HEK293T (cell line): ENCODE data around the gene DLD.

Experiments
- BHLHE40 ChIP-seq: fragments of 450-650 bp; IDR thresholded peaks from 2 replicates; pipeline ENCODE4 v1.6.1; 2016; ENCODE audit warnings: mild to moderate bottlenecking, moderate library complexity, borderline replicate concordance
- ELF4 ChIP-seq: fragments of 450-650 bp; IDR thresholded peaks from 2 replicates; pipeline ENCODE4 v1.6.1; 2017; ENCODE audit warnings: antibody characterized with exemption
- FOXA1 ChIP-seq: fragments of 450-650 bp; IDR thresholded peaks from 2 replicates; pipeline ENCODE4 v1.6.1; 2016; ENCODE audit warnings: mild to moderate bottlenecking
- FOXM1 ChIP-seq: fragments of 450-650 bp; IDR thresholded peaks from 2 replicates; pipeline ENCODE4 v1.6.1; 2017; ENCODE audit warnings: mild to moderate bottlenecking, borderline replicate concordance
- HDGF ChIP-seq: fragments of 450-650 bp; IDR thresholded peaks from 2 replicates; pipeline ENCODE4 v1.6.1; 2017; ENCODE audit warnings: antibody characterized with exemption, borderline replicate concordance
- NFRKB ChIP-seq: fragments of 450-650 bp; IDR thresholded peaks from 2 replicates; pipeline ENCODE4 v1.6.1; 2016; ENCODE audit warnings: mild to moderate bottlenecking, moderate library complexity
- SP1 ChIP-seq: fragments of 450-650 bp; IDR thresholded peaks from 2 replicates; pipeline ENCODE4 v1.6.1; 2017
- SUZ12 ChIP-seq: fragments of 450-650 bp; IDR thresholded peaks from 2 replicates; pipeline ENCODE4 v1.6.1; 2016; ENCODE audit warnings: mild to moderate bottlenecking
- TARDBP ChIP-seq: fragments of 450-650 bp; IDR thresholded peaks from 2 replicates; pipeline ENCODE4 v1.6.1; 2016

DNA sequence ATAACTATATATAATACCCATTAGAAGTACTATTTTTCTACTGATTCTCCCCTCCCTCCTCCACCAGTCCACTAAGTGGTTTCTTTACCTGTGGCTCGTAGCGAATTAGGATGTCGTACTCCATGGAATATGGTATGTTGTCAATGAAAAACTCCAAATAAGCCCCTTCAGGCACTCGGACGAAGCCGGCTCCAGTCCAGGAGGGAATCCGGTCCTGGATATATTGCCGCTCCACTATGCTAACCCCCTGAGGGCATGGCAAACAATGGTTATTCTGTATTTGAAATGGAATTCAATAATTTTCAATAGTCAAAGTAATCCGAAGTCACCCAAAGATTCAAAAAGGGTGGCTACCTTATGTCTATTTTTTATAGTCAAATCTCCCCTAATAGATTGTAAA, 71.8 kb downstream of the DLD start:
- TF ChIP-seq BHLHE40 (no peak), FOXA1 (no peak), ELF4 (no peak), TARDBP (no peak), SP1 (no peak), HDGF (no peak), FOXM1 (no peak), SUZ12 (no peak), NFRKB (no peak)
